ENCODE measurements around the gene CTDSP2. TPM values are rescaled to one million over a fixed set of nuclear protein-coding genes. Genes with fewer than 3 reads are reported as not detected.

Gene CTDSP2
- total RNA-seq, 4 donors from 2014 or later = 151 to 190 (median 170) TPM

DNA sequence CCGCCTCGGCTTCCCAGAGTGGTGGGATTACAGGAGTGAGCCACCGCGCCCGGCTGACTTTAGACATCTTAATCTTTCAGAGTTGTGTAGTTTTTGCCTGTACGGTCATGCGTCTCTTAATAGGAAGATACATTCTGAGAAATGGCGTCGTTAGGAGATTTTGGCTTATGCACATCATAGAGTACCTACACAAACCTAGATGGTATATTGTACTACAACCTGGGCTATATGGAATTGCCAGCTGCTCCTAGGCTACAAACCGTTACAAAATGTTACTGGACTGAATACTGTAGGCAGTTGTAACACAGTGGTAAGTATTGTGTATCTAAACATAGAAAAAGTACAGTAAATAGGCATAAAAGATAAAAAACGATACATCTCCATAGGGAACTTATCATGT lies 62.7 kb downstream of the CTDSP2 start:
- Histone ChIP-seq H3K4me1 (peaks cover 3 to 22% (median 6%) of the 10 kb centered on the region in 3 donors), H3K27ac (no peak overlapping the region), H3K27me3 (no peaks in the 10 kb centered on the region), H3K36me3 (peaks cover 0 to 66% of the 10 kb centered on the region in 2 donors), H3K9me3 (no peaks in the 10 kb centered on the region), H3K4me3 (peak overlapping the region in 1 of 2 donors; percentile 95)
- no peak for ATAC-seq
- WGBS, 2 donors (ENCODE audit: low coverage in 1 of 2) = 82 to 83% methylated on average over 5 to 6 of the region's 11 CpGs
- TF ChIP-seq POLR2AphosphoS5 (IDR thresholded peaks at IDR 0.05) = no peak
- TF ChIP-seq, protein P1, sequence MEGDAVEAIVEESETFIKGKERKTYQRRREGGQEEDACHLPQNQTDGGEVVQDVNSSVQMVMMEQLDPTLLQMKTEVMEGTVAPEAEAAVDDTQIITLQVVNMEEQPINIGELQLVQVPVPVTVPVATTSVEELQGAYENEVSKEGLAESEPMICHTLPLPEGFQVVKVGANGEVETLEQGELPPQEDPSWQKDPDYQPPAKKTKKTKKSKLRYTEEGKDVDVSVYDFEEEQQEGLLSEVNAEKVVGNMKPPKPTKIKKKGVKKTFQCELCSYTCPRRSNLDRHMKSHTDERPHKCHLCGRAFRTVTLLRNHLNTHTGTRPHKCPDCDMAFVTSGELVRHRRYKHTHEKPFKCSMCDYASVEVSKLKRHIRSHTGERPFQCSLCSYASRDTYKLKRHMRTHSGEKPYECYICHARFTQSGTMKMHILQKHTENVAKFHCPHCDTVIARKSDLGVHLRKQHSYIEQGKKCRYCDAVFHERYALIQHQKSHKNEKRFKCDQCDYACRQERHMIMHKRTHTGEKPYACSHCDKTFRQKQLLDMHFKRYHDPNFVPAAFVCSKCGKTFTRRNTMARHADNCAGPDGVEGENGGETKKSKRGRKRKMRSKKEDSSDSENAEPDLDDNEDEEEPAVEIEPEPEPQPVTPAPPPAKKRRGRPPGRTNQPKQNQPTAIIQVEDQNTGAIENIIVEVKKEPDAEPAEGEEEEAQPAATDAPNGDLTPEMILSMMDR (IDR thresholded peaks at IDR 0.05) = no peak
- TF ChIP-seq POLR2A (IDR thresholded peaks at IDR 0.05) = no peak
- no peak for TF ChIP-seq EP300 (IDR thresholded peaks at IDR 0.05)

DNA sequence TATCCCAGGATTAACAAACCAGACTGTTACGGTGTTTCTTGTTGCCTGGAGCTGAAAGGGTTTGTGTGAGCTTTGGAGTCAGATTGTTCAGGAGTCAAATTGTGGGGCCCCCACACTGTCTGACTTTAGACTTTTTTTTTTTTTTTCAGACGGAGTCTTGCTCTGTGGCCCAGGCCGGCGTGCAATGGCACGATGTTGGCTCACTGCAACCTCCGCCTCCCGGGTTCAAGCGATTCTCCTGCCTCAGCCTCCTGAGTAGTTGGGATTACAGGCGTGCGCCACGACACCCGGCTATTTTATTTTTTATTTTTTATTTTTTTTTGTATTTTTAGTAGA lies 63.1 kb downstream of the CTDSP2 start:
- TF ChIP-seq POLR2A (IDR thresholded peaks at IDR 0.05) (no peak), EP300 (IDR thresholded peaks at IDR 0.05) (no peak), POLR2AphosphoS5 (IDR thresholded peaks at IDR 0.05) (no peak)
- TF ChIP-seq, protein P1 (IDR thresholded peaks at IDR 0.05) = no peak
- 80 to 100% methylated on average over 8 to 11 of the region's 12 CpGs for WGBS, 2 donors (ENCODE audit: low coverage in 1 of 2)
- H3K27me3 ChIP-seq = no peaks in the 10 kb centered on the region
- no peak for ATAC-seq
- H3K4me3 ChIP-seq = peak overlapping the region; percentile 69 to 95
- H3K27ac ChIP-seq = peak overlapping the region in 2 of 4 donors; percentile 79 to 82
- H3K36me3 ChIP-seq = peaks cover 0 to 66% of the 10 kb centered on the region in 2 donors
- no peaks in the 10 kb centered on the region for H3K9me3 ChIP-seq
- peaks cover 3 to 22% (median 6%) of the 10 kb centered on the region in 3 donors for H3K4me1 ChIP-seq

GRCh38 chr12:57782608-57783465 lies 63.7 kb downstream of the CTDSP2 start, which contains the start of gene TSFM:
Gene TSFM, plus strand, starts transcription at chr12:57782787. Its CDS starts 15 bp downstream, at chr12:57782802.
- Histone ChIP-seq H3K27ac (peak within 1 kb of the TSS; percentile 4 to 86 (median 80)), H3K4me3 (peak within 1 kb of the TSS; percentile 69 to 95), H3K36me3 (peaks cover 0 to 61% of the 10 kb centered on the region in 2 donors), H3K9me3 (no peaks in the 10 kb centered on the region), H3K4me1 (peaks cover 3 to 22% (median 6%) of the 10 kb centered on the region in 3 donors), H3K27me3 (no peaks in the 10 kb centered on the region)
- TF ChIP-seq EP300 (IDR thresholded peaks at IDR 0.05) (no peak), POLR2A (IDR thresholded peaks at IDR 0.05) (peak; percentile 59 to 60), POLR2AphosphoS5 (IDR thresholded peaks at IDR 0.05) (peak; percentile 96)
- TF ChIP-seq, protein P1 (IDR thresholded peaks at IDR 0.05) = peak; percentile 88 to 96 (median 91)
- ATAC-seq = peak; percentile 90
- WGBS, 2 donors (ENCODE audit: low coverage in 1 of 2) = 1% methylated on average over 28 to 36 of the region's 45 CpGs

DNA sequence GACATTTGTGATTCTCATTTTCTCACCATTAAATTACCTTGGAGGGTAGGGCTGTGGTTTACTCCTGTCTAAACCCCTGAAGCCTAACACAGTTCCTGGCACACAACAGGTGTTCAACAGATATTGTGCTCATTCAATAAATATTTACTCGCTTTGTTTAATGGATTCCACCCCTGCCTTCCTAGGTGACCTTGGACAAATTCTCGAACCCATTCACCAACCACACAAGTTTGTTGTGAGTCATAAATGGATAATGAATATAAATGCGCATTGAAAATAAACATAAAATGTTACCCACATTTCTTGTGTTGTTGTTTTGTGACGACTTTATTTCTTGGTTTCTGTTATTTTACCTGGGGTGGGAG lies 64.3 kb downstream of the CTDSP2 start:
- peak overlapping the region in 3 of 4 donors; percentile 79 to 86 (median 82) for H3K27ac ChIP-seq
- H3K4me3 ChIP-seq = peak overlapping the region in 1 of 2 donors; percentile 95
- H3K27me3 ChIP-seq = no peaks in the 10 kb centered on the region
- peak; percentile 13 for ATAC-seq
- WGBS, 2 donors (ENCODE audit: low coverage in 1 of 2) = 21 to 23% methylated on average over 4 of the region's 4 CpGs
- H3K9me3 ChIP-seq = no peaks in the 10 kb centered on the region
- H3K36me3 ChIP-seq = peaks cover 0 to 55% of the 10 kb centered on the region in 2 donors
- H3K4me1 ChIP-seq = peaks cover 3 to 22% (median 6%) of the 10 kb centered on the region in 3 donors
- TF ChIP-seq POLR2AphosphoS5 (IDR thresholded peaks at IDR 0.05) (no peak), POLR2A (IDR thresholded peaks at IDR 0.05) (no peak), EP300 (IDR thresholded peaks at IDR 0.05) (no peak)
- TF ChIP-seq, protein P1 (IDR thresholded peaks at IDR 0.05) = no peak

Data from gastroesophageal sphincter (tissue), 4 donors.